ENCODE results near the gene AGMO.

Gene AGMO

GRCh38 chr7:15452670-15453069 is 109.1 kb downstream of the AGMO start:
- no peak for DNase-seq

- no peak for DNase-seq
Observed at GRCh38 chr7:15446722-15447121, 115.1 kb downstream of the AGMO start.

GRCh38 chr7:15446280-15446679 is 115.5 kb downstream of the AGMO start:
- no peak for DNase-seq

- no peak for DNase-seq
Observed at GRCh38 chr7:15441915-15442314, 119.9 kb downstream of the AGMO start.

GRCh38 chr7:15440482-15440881 is 121.3 kb downstream of the AGMO start:
- no peak for DNase-seq

GRCh38 chr7:15439853-15440252 is 122.0 kb downstream of the AGMO start:
- no peak for DNase-seq

- DNase-seq, result no peak
Observed at GRCh38 chr7:15433151-15433550, 128.7 kb downstream of the AGMO start.

- no peak for DNase-seq
Observed at GRCh38 chr7:15430911-15431310, 130.9 kb downstream of the AGMO start.

GRCh38 chr7:15430191-15430590 is 131.6 kb downstream of the AGMO start:
- no peak for DNase-seq

GRCh38 chr7:15424468-15424867 is 137.3 kb downstream of the AGMO start:
- no peak for DNase-seq

- no peak for DNase-seq
Observed at GRCh38 chr7:15419596-15419995, 142.2 kb downstream of the AGMO start.

GRCh38 chr7:15418264-15418663 is 143.6 kb downstream of the AGMO start:
- no peak for DNase-seq

GRCh38 chr7:15417341-15417988 is 144.3 kb downstream of the AGMO start:
- DNase-seq, result no peak

GRCh38 chr7:15411019-15411418 is 150.8 kb downstream of the AGMO start:
- no peak for DNase-seq

- DNase-seq, result peak; percentile 76
Observed at GRCh38 chr7:15407910-15408309, 153.9 kb downstream of the AGMO start.

GRCh38 chr7:15403751-15404150 is 158.1 kb downstream of the AGMO start:
- DNase-seq, result no peak

- DNase-seq, result no peak
Observed at GRCh38 chr7:15403315-15403714, 158.5 kb downstream of the AGMO start.

- DNase-seq, result no peak
Observed at GRCh38 chr7:15402436-15403136, 159.2 kb downstream of the AGMO start.

GRCh38 chr7:15400440-15400839 is 161.4 kb downstream of the AGMO start:
- no peak for DNase-seq

- no peak for DNase-seq
Observed at GRCh38 chr7:15399441-15399840, 162.4 kb downstream of the AGMO start.

GRCh38 chr7:15397922-15398760 is 163.7 kb downstream of the AGMO start:
- DNase-seq, result no peak

- no peak for DNase-seq
Observed at GRCh38 chr7:15397159-15397550, 164.7 kb downstream of the AGMO start.

GRCh38 chr7:15396210-15397158 is 165.3 kb downstream of the AGMO start:
- DNase-seq, result no peak
